WTC11 (cell line): Measurements from ENCODE around the gene ASB2. TPM values are rescaled to one million over a fixed set of nuclear protein-coding genes. Genes with fewer than 3 reads are reported as not detected.

ENCODE experiments used
- ATAC-seq: fragments of 200-7000 bp; cut with Tn5 transposase; 2 replicates; pipeline ENCODE4 v1.10.0; 2021; ENCODE audit warnings: mild to moderate bottlenecking, moderate library complexity
- CTCF ChIA-PET: fragments of 300-600 bp; sonication (Branson Sonifier 250); formaldehyde crosslinking; loops from one replicate; lab custom pipeline; 2021; ENCODE audit warnings: antibody characterized with exemption; lab: Charles Lee
- POLR2A ChIA-PET: fragments of 350-600 bp; sonication (Branson Sonifier 250); formaldehyde crosslinking; loops from one replicate; lab custom pipeline; 2021; ENCODE audit warnings: antibody characterized with exemption; lab: Charles Lee
- DNase-seq: peaks from one replicate; pipeline ENCODE4 v3.0.0; 2021; ENCODE audit warnings: low spot score
- H3K27ac Mint-ChIP-seq: 2 replicates; pipeline ENCODE4 v1.8.0; 2021; ENCODE audit warnings: mixed read lengths
- H3K27me3 Mint-ChIP-seq: 2 replicates; pipeline ENCODE4 v1.8.0; 2021; ENCODE audit warnings: low read depth, mild to moderate bottlenecking, moderate library complexity, mixed read lengths
- H3K36me3 Mint-ChIP-seq: 2 replicates; pipeline ENCODE4 v1.8.0; 2021; ENCODE audit warnings: mixed read lengths
- H3K4me1 Mint-ChIP-seq: 2 replicates; pipeline ENCODE4 v1.8.0; 2022; ENCODE audit warnings: mixed read lengths
- H3K4me3 Mint-ChIP-seq: 2 replicates; pipeline ENCODE4 v1.8.0; 2021; ENCODE audit warnings: mild to moderate bottlenecking, moderate library complexity, mixed read lengths
- H3K9me3 Mint-ChIP-seq: 2 replicates; pipeline ENCODE4 v1.8.0; 2021; ENCODE audit warnings: mixed read lengths
- CTCF ChIP-seq: fragments of 200-600 bp; IDR thresholded peaks from 2 replicates; pipeline ENCODE4 v1.8.0; 2022; ENCODE audit warnings: antibody characterized with exemption
- ETV6 ChIP-seq: sonication (generic); formaldehyde crosslinking; IDR thresholded peaks from 2 replicates; pipeline ENCODE4 v1.8.1; 2022; ENCODE audit warnings: mild to moderate bottlenecking, missing genetic modification reagents
- GRHL2 ChIP-seq: fragments of 250-450 bp; sonication (Bioruptor Pico); IDR thresholded peaks from 2 replicates; pipeline ENCODE4 v1.8.0; 2022; ENCODE audit warnings: mild to moderate bottlenecking, moderate library complexity; ENCODE audit not compliant: insufficient replicate concordance, severe bottlenecking
- HMGA2 ChIP-seq: fragments of 250-450 bp; sonication (Bioruptor Pico); IDR thresholded peaks from 2 replicates; pipeline ENCODE4 v1.4.0; 2021; ENCODE audit warnings: mild to moderate bottlenecking, moderate library complexity
- JAZF1 ChIP-seq: fragments of 250-450 bp; sonication (Bioruptor Pico); IDR thresholded peaks from 2 replicates; pipeline ENCODE4 v1.9.0; 2021; ENCODE audit warnings: moderate library complexity, mild to moderate bottlenecking, inconsistent platforms
- JUN ChIP-seq: sonication (generic); formaldehyde crosslinking; IDR thresholded peaks from 2 replicates; pipeline ENCODE4 v1.8.0; 2023; ENCODE audit warnings: mild to moderate bottlenecking, missing genetic modification reagents
- NR2C2 ChIP-seq: sonication (generic); formaldehyde crosslinking; IDR thresholded peaks from 2 replicates; pipeline ENCODE4 v1.8.0; 2022; ENCODE audit warnings: mild to moderate bottlenecking, missing genetic modification reagents
- NR3C1 ChIP-seq: sonication (generic); formaldehyde crosslinking; conservative IDR thresholded peaks from 2 replicates; pipeline ENCODE4 v1.8.1; 2023; ENCODE audit warnings: low read depth, mild to moderate bottlenecking, missing genetic modification reagents
- RELA ChIP-seq: sonication (generic); formaldehyde crosslinking; IDR thresholded peaks from 2 replicates; pipeline ENCODE4 v1.8.1; 2022; ENCODE audit warnings: missing genetic modification reagents, mild to moderate bottlenecking, borderline replicate concordance
- RORB ChIP-seq: fragments of 250-450 bp; sonication (Bioruptor Pico); IDR thresholded peaks from 2 replicates; pipeline ENCODE4 v1.9.0; 2021; ENCODE audit warnings: mild to moderate bottlenecking
- SMAD3 ChIP-seq: sonication (generic); formaldehyde crosslinking; IDR thresholded peaks from 2 replicates; pipeline ENCODE4 v1.8.0; 2022; ENCODE audit warnings: missing genetic modification reagents, mild to moderate bottlenecking, borderline replicate concordance
- SP1 ChIP-seq: sonication (generic); formaldehyde crosslinking; conservative IDR thresholded peaks from 2 replicates; pipeline ENCODE4 v1.8.1; 2022; ENCODE audit warnings: missing genetic modification reagents
- TCF7 ChIP-seq: sonication (generic); formaldehyde crosslinking; IDR thresholded peaks from 2 replicates; pipeline ENCODE4 v1.8.0; 2022; ENCODE audit warnings: mild to moderate bottlenecking, low read depth, missing genetic modification reagents, moderate library complexity
- TEAD4 ChIP-seq: sonication (generic); formaldehyde crosslinking; IDR thresholded peaks from 2 replicates; pipeline ENCODE4 v1.8.0; 2022; ENCODE audit warnings: mild to moderate bottlenecking, missing genetic modification reagents
- ZNF121 ChIP-seq: sonication (generic); formaldehyde crosslinking; IDR thresholded peaks from 2 replicates; pipeline ENCODE4 v1.8.0; 2023; ENCODE audit warnings: missing genetic modification reagents
- ZNF512 ChIP-seq: sonication (generic); formaldehyde crosslinking; IDR thresholded peaks from 2 replicates; pipeline ENCODE4 v1.8.1; 2022; ENCODE audit warnings: missing genetic modification reagents, borderline replicate concordance
- ZNF671 ChIP-seq: fragments of 250-450 bp; sonication (Bioruptor Pico); IDR thresholded peaks from 2 replicates; pipeline ENCODE4 v1.8.0; 2021; ENCODE audit warnings: mild to moderate bottlenecking
- ZSCAN18 ChIP-seq: fragments of 250-450 bp; sonication (Bioruptor Pico); IDR thresholded peaks from 2 replicates; pipeline ENCODE4 v2.1.2; 2022; ENCODE audit warnings: mild to moderate bottlenecking, moderate library complexity
- total RNA-seq: library from RNA; stranded (reverse); gene quantifications from 3 replicates; pipeline ENCODE4 v1.2.3, GENCODE V29; 2021
- TF ChIP-seq, protein P1 (sequence below): sonication (generic); formaldehyde crosslinking; IDR thresholded peaks from 2 replicates; pipeline ENCODE4 v1.8.0; 2022; ENCODE audit warnings: mild to moderate bottlenecking, missing genetic modification reagents
- TF ChIP-seq, protein P2 (sequence below): sonication (generic); formaldehyde crosslinking; IDR thresholded peaks from 2 replicates; pipeline ENCODE4 v1.8.1; 2023; ENCODE audit warnings: mild to moderate bottlenecking, missing genetic modification reagents, moderate library complexity
- TF ChIP-seq, protein P3 (sequence below): sonication (generic); formaldehyde crosslinking; IDR thresholded peaks from 2 replicates; pipeline ENCODE4 v1.8.0; 2022; ENCODE audit warnings: missing genetic modification reagents
- TF ChIP-seq, protein P4 (sequence below): sonication (generic); formaldehyde crosslinking; IDR thresholded peaks from 2 replicates; pipeline ENCODE4 v1.8.0; 2023; ENCODE audit warnings: mild to moderate bottlenecking, missing genetic modification reagents

The ASB2 gene
- total RNA-seq, 1 experiment from 2014 or later = 0.37 TPM

DNA sequence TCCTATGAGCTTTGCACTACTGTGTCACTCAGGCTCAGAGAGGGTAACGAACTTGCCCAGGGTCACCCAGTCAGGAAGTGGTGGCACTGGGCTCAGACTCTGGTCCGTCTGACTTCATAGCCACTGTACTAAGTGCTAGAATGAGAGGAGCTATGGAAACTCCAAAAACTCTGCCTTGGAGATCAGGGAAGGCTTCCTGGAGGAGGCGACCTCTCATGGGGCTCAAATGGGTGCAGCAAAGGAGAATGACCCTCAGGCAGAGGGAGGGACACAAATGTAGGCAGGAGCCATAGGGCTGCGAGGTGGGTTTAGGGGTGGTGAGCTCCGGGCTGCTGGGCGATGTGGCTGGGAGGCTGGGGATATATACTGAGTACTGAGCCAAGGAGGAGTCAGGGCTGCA lies 23.9 kb upstream of the ASB2 start:
- CTCF ChIA-PET = interaction anchor here (0.7 to 9.0 kb wide), 8 partner anchors 9 to 97 kb away, joined by 3 to 230 read pairs (median 4); no protein-coding TSS in a partner anchor
- POLR2A ChIA-PET = no interaction called here
- no peak overlapping the region for H3K27ac Mint-ChIP-seq
- H3K4me3 Mint-ChIP-seq = no peak overlapping the region
- H3K4me1 Mint-ChIP-seq = peaks cover 8% of the 10 kb centered on the region; the same call in 1 of the 2 replicates
- no peaks in the 10 kb centered on the region for H3K36me3 Mint-ChIP-seq
- peaks cover 4% of the 10 kb centered on the region; the same call in 1 of the 2 replicates for H3K27me3 Mint-ChIP-seq
- H3K9me3 Mint-ChIP-seq = no peaks in the 10 kb centered on the region
- no peak for DNase-seq
- ATAC-seq = no peak
- TF ChIP-seq RELA (CRISPR knock-in tag) (no peak), NR3C1 (CRISPR knock-in tag) (no peak), HMGA2 (CRISPR knock-in tag) (no peak)
- TF ChIP-seq, protein P1, sequence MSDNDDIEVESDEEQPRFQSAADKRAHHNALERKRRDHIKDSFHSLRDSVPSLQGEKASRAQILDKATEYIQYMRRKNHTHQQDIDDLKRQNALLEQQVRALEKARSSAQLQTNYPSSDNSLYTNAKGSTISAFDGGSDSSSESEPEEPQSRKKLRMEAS = no peak

GRCh38 chr14:93999573-93999972 lies 23.2 kb upstream of the ASB2 start:
- H3K4me3 Mint-ChIP-seq = no peak overlapping the region
- POLR2A ChIA-PET = no interaction called here
- DNase-seq (no peak), ATAC-seq (no peak)
- no peaks in the 10 kb centered on the region for H3K36me3 Mint-ChIP-seq
- no peak overlapping the region for H3K27ac Mint-ChIP-seq
- CTCF ChIA-PET = interaction anchor here (0.6 to 9.0 kb wide), 9 partner anchors 17 to 97 kb away, joined by 3 to 230 read pairs (median 4); partner anchors contain the start of genes DDX24 and IFI27L1
- H3K9me3 Mint-ChIP-seq = no peaks in the 10 kb centered on the region
- H3K27me3 Mint-ChIP-seq = peaks cover 4% of the 10 kb centered on the region; the same call in 1 of the 2 replicates
- H3K4me1 Mint-ChIP-seq = peaks cover 8% of the 10 kb centered on the region; the same call in 1 of the 2 replicates
- TF ChIP-seq ZNF671 (CRISPR knock-in tag) (no peak), CTCF (no peak), NR2C2 (CRISPR knock-in tag) (no peak), RORB (CRISPR knock-in tag) (no peak), SP1 (CRISPR knock-in tag) (no peak), GRHL2 (no peak), ZNF121 (no peak), ETV6 (no peak), JUN (CRISPR knock-in tag) (no peak), TCF7 (CRISPR knock-in tag) (no peak), TEAD4 (CRISPR knock-in tag) (no peak), JAZF1 (CRISPR knock-in tag) (no peak), SMAD3 (no peak), ZNF512 (CRISPR knock-in tag) (no peak), ZSCAN18 (no peak)
- TF ChIP-seq, protein P2, sequence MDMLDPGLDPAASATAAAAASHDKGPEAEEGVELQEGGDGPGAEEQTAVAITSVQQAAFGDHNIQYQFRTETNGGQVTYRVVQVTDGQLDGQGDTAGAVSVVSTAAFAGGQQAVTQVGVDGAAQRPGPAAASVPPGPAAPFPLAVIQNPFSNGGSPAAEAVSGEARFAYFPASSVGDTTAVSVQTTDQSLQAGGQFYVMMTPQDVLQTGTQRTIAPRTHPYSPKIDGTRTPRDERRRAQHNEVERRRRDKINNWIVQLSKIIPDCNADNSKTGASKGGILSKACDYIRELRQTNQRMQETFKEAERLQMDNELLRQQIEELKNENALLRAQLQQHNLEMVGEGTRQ (CRISPR knock-in tag) = no peak
- TF ChIP-seq, protein P3, sequence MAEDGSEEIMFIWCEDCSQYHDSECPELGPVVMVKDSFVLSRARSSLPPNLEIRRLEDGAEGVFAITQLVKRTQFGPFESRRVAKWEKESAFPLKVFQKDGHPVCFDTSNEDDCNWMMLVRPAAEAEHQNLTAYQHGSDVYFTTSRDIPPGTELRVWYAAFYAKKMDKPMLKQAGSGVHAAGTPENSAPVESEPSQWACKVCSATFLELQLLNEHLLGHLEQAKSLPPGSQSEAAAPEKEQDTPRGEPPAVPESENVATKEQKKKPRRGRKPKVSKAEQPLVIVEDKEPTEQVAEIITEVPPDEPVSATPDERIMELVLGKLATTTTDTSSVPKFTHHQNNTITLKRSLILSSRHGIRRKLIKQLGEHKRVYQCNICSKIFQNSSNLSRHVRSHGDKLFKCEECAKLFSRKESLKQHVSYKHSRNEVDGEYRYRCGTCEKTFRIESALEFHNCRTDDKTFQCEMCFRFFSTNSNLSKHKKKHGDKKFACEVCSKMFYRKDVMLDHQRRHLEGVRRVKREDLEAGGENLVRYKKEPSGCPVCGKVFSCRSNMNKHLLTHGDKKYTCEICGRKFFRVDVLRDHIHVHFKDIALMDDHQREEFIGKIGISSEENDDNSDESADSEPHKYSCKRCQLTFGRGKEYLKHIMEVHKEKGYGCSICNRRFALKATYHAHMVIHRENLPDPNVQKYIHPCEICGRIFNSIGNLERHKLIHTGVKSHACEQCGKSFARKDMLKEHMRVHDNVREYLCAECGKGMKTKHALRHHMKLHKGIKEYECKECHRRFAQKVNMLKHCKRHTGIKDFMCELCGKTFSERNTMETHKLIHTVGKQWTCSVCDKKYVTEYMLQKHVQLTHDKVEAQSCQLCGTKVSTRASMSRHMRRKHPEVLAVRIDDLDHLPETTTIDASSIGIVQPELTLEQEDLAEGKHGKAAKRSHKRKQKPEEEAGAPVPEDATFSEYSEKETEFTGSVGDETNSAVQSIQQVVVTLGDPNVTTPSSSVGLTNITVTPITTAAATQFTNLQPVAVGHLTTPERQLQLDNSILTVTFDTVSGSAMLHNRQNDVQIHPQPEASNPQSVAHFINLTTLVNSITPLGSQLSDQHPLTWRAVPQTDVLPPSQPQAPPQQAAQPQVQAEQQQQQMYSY (CRISPR knock-in tag) = no peak
- TF ChIP-seq, protein P4, sequence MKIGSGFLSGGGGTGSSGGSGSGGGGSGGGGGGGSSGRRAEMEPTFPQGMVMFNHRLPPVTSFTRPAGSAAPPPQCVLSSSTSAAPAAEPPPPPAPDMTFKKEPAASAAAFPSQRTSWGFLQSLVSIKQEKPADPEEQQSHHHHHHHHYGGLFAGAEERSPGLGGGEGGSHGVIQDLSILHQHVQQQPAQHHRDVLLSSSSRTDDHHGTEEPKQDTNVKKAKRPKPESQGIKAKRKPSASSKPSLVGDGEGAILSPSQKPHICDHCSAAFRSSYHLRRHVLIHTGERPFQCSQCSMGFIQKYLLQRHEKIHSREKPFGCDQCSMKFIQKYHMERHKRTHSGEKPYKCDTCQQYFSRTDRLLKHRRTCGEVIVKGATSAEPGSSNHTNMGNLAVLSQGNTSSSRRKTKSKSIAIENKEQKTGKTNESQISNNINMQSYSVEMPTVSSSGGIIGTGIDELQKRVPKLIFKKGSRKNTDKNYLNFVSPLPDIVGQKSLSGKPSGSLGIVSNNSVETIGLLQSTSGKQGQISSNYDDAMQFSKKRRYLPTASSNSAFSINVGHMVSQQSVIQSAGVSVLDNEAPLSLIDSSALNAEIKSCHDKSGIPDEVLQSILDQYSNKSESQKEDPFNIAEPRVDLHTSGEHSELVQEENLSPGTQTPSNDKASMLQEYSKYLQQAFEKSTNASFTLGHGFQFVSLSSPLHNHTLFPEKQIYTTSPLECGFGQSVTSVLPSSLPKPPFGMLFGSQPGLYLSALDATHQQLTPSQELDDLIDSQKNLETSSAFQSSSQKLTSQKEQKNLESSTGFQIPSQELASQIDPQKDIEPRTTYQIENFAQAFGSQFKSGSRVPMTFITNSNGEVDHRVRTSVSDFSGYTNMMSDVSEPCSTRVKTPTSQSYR (CRISPR knock-in tag) = no peak
- TF ChIP-seq, protein P1 = no peak
